Transverse colon (tissue), 4 donors: ENCODE measurements around the gene PTBP3. TPM values are rescaled to one million over a fixed set of nuclear protein-coding genes. Genes with fewer than 3 reads are reported as not detected.

Source experiments
- DNase-seq: peaks from one replicate; pipeline ENCODE4 v3.0.0-alpha.2; 2019
- H3K27ac ChIP-seq, 4 donors: fragments of 200-600 bp; sonication (generic); 2 replicates each; pipeline ENCODE4 v1.5.1; 2016 to 2018; ENCODE audit warnings: inconsistent platforms in 4 of 4
- H3K27me3 ChIP-seq: fragments of 200-600 bp; sonication (generic); 2 replicates; pipeline ENCODE4 v1.5.1; 2017; ENCODE audit warnings: inconsistent platforms
- H3K36me3 ChIP-seq, 4 donors: fragments of 200-600 bp; sonication (generic); 2 replicates each; pipeline ENCODE4 v1.5.1; 2017 to 2019; ENCODE audit warnings: inconsistent platforms in 4 of 4
- H3K4me1 ChIP-seq, 4 donors: fragments of 200-600 bp; sonication (generic); 2 replicates each; pipeline ENCODE4 v1.5.1; 2017 to 2020; ENCODE audit warnings: inconsistent platforms in 4 of 4
- H3K4me3 ChIP-seq, 4 donors: fragments of 200-600 bp; sonication (generic); 1 replicate in 1 of 4; 2 replicates in 3 of 4; pipeline versions ENCODE4 v1.5.1 to v1.6.1; 2017 to 2019; ENCODE audit warnings: inconsistent platforms in 4 of 4
- H3K9me3 ChIP-seq, 2 donors: fragments of 200-600 bp; sonication (generic); 2 replicates each; pipeline ENCODE4 v1.5.1; 2017 to 2019; ENCODE audit warnings: inconsistent platforms in 2 of 2
- EP300 ChIP-seq: sonication (generic); formaldehyde crosslinking; IDR thresholded peaks from one replicate; pipeline ENCODE4 v1.6.1; 2017; ENCODE audit warnings: antibody characterized with exemption, low read depth
- POLR2A ChIP-seq: fragments of 450-650 bp; IDR thresholded peaks from one replicate; pipeline ENCODE4 v1.6.1; 2016; ENCODE audit warnings: antibody characterized with exemption, mild to moderate bottlenecking, moderate library complexity
- POLR2AphosphoS5 ChIP-seq, 3 donors: sonication (generic); formaldehyde crosslinking; IDR thresholded peaks; one replicate each; pipeline ENCODE4 v1.6.1; 2016; ENCODE audit warnings: antibody characterized with exemption in 3 of 3
- WGBS, 2 donors: methylation state at CpG; one replicate each; pipeline ENCODE4 v1.1.5; 2018; ENCODE audit warnings: low coverage in 1 of 2; 5-methylcytosine and 5-hydroxymethylcytosine counted together
- in situ Hi-C, 4 donors: fragments of 200-750 bp; cut with MboI; loops; one replicate each; pipeline versions ENCODE4 v1.15.0 to v1.15.1; 2017; ENCODE audit warnings: low sequenced_read_pairs in 3 of 4, low pct_ligation_motif_present in 1 of 4, low pct_unique_long_range_greater_than_20kb in 1 of 4
- intact Hi-C: fragments of 100-400 bp; cut with DNase I; formaldehyde crosslinking; loops from one replicate; pipeline ENCODE4 v1.15.1; 2023; ENCODE audit warnings: low total_unique reads
- total RNA-seq, 4 donors: library from RNA; depleted of rRNA; stranded (reverse); fragments of >200 nt; gene quantifications; one replicate each; pipeline ENCODE4 v1.1.0, GENCODE V29; 2016
- TF ChIP-seq, protein P1 (sequence below), 5 experiments: fragments of 200-600 bp in 3 of 5; fragments of 450-650 bp in 2 of 5; sonication (generic) in 3 of 5; IDR thresholded peaks; 1 replicate in 2 of 5; 2 replicates in 3 of 5; pipeline ENCODE4 v1.5.1; 2016 to 2017; ENCODE audit warnings: antibody characterized with exemption in 5 of 5, inconsistent platforms in 3 of 5, mild to moderate bottlenecking in 2 of 5, moderate library complexity in 1 of 5

PTBP3 gene
- total RNA-seq, 4 donors from 2014 or later, result 25.3 to 96.9 (median 54.7) TPM

DNA sequence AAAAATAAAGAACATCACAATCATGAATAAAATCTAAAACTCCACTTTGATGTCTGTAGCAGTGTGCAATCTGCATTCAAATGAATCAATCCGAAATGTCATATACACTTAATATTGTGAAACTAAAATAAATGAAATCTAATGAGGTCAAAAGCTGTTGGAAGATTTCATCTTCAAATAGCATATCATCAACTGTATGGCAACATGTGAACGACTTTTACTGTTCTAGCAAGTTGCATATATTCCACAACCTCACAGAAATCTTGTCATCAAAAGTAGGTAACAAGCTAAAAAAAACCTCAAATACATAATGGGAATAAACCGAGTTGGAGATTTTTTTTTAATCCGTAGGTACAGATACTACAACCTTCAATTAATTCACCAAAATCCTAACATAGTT is 1.2 kb downstream of the PTBP3 start:
- intact Hi-C loops, result no loop called here

DNA sequence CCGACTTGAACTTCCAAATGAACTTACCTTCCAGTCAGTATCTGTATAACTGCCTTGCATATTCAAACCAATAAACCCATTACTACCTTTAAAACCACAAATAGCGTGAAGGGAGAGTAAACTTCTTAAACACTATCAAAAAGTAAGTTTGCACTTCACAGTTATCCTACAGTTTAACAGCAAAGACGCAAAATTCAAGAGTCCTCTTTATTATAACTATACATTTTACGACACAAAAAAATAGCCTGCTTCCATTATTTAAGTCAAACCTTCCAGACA is 1.8 kb downstream of the PTBP3 start:
- Histone ChIP-seq H3K27ac (peak overlapping the region; percentile 0 to 100 (median 96)), H3K4me1 (peaks cover 6 to 65% (median 29%) of the 10 kb centered on the region in 4 donors), H3K27me3 (no peaks in the 10 kb centered on the region), H3K9me3 (no peaks in the 10 kb centered on the region), H3K4me3 (peak overlapping the region in 3 of 4 donors; percentile 70 to 98 (median 86)), H3K36me3 (no peaks in the 10 kb centered on the region)
- intact Hi-C loops, result no loop called here
- in situ Hi-C loops, result no loop called here
- DNase-seq, result no peak
- WGBS, 2 donors, result 37 to 42% methylated on average over 4 of the region's 4 CpGs
- TF ChIP-seq, protein P1, sequence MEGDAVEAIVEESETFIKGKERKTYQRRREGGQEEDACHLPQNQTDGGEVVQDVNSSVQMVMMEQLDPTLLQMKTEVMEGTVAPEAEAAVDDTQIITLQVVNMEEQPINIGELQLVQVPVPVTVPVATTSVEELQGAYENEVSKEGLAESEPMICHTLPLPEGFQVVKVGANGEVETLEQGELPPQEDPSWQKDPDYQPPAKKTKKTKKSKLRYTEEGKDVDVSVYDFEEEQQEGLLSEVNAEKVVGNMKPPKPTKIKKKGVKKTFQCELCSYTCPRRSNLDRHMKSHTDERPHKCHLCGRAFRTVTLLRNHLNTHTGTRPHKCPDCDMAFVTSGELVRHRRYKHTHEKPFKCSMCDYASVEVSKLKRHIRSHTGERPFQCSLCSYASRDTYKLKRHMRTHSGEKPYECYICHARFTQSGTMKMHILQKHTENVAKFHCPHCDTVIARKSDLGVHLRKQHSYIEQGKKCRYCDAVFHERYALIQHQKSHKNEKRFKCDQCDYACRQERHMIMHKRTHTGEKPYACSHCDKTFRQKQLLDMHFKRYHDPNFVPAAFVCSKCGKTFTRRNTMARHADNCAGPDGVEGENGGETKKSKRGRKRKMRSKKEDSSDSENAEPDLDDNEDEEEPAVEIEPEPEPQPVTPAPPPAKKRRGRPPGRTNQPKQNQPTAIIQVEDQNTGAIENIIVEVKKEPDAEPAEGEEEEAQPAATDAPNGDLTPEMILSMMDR (IDR thresholded peaks at IDR 0.05), result no peak
- TF ChIP-seq POLR2A (no peak), EP300 (no peak), POLR2AphosphoS5 (IDR thresholded peaks at IDR 0.05) (no peak)

More for the DNA sequence above, 1.2 kb downstream of the PTBP3 start:
- in situ Hi-C loops, result no loop called here
- Histone ChIP-seq H3K4me1 (peaks cover 2 to 65% (median 30%) of the 10 kb centered on the region in 4 donors), H3K27me3 (no peaks in the 10 kb centered on the region), H3K36me3 (no peaks in the 10 kb centered on the region), H3K27ac (peak overlapping the region; percentile 94 to 100 (median 99)), H3K4me3 (peak overlapping the region; percentile 70 to 98 (median 88)), H3K9me3 (no peaks in the 10 kb centered on the region)
- TF ChIP-seq POLR2AphosphoS5 (IDR thresholded peaks at IDR 0.05), result no peak
- 6 to 11% methylated on average over 4 of the region's 4 CpGs for WGBS, 2 donors
- DNase-seq, result no peak

DNA sequence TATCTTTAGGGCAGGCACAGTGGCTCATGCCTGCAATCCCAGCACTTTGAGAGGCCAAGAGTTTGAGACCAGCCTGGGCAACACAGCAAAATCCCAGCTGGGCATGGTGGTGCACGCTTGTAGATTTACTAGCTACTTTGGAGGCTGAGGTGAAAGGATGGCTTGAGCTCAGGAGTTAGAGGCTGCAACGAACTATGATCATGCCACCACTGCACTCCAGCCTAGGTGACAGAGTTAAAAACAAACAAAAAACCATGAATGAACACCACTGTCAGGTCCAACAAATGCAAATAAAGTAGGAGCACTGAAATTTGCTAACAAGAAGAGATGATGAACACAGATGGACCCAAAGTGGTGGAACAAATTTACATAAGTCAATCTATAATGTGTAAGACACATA is 4.9 kb downstream of the PTBP3 start:
- H3K4me3 ChIP-seq, result no peak overlapping the region

DNA sequence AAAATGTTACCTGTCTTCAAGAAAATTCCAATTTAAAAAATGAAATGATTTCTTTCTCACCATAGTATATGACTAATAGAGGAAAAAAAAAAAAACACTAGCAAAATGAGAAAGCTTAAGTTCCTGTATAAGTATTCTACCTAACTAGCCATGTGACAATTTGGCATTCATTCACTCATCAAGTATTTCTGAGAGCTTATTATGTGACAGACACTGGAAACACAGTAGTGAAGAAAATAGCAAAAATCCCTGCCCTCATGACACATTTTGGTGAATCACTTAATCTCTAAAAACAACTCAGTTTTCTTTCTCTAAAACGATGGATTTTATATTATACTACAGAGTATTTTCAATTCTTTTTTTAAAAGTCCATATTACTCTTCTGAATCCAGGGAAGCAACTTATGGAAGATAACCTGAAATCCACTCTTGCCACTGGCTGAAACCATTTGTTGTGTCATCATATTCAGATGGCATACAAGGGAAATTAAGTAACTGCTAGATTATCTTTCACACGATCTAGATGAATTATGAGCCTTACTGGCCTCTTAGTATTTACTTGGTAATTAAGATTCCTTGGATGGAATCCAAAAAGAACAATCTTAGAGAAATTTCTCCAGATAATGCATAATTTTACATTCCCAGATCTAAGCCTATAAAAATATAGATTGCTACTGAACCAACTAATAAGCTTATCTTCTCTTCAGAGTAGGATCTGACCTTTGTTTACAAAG is 5.5 kb downstream of the PTBP3 start:
- WGBS, 2 donors, result 21 to 29% methylated on average over 2 of the region's 2 CpGs
- no peak for TF ChIP-seq EP300
- TF ChIP-seq, protein P1 (IDR thresholded peaks at IDR 0.05), result no peak
- no peak for TF ChIP-seq POLR2A
- no peak for TF ChIP-seq POLR2AphosphoS5 (IDR thresholded peaks at IDR 0.05)
- no peak overlapping the region for H3K4me3 ChIP-seq
- no peak for DNase-seq
- H3K4me1 ChIP-seq, result peaks cover 12 to 79% (median 33%) of the 10 kb centered on the region in 4 donors
- intact Hi-C loops (no loop called here), in situ Hi-C loops (no loop called here)
- H3K9me3 ChIP-seq, result no peaks in the 10 kb centered on the region
- H3K27ac ChIP-seq, result peak overlapping the region in 1 of 4 donors; percentile 3
- H3K36me3 ChIP-seq, result no peaks in the 10 kb centered on the region
- no peaks in the 10 kb centered on the region for H3K27me3 ChIP-seq

More for the DNA sequence above, 4.9 kb downstream of the PTBP3 start:
- intact Hi-C loops, result no loop called here
- H3K36me3 ChIP-seq, result no peaks in the 10 kb centered on the region
- no peaks in the 10 kb centered on the region for H3K27me3 ChIP-seq
- WGBS, 2 donors, result 77% methylated on average over 2 of the region's 2 CpGs; no CpG with 5 or more reads in 1 of the 2 donors
- H3K9me3 ChIP-seq, result no peaks in the 10 kb centered on the region
- peaks cover 6 to 75% (median 32%) of the 10 kb centered on the region in 4 donors for H3K4me1 ChIP-seq
- in situ Hi-C loops, result no loop called here
- H3K27ac ChIP-seq, result peak overlapping the region in 1 of 4 donors; percentile 3
- TF ChIP-seq POLR2A (no peak), POLR2AphosphoS5 (IDR thresholded peaks at IDR 0.05) (no peak)
- no peak for DNase-seq

DNA sequence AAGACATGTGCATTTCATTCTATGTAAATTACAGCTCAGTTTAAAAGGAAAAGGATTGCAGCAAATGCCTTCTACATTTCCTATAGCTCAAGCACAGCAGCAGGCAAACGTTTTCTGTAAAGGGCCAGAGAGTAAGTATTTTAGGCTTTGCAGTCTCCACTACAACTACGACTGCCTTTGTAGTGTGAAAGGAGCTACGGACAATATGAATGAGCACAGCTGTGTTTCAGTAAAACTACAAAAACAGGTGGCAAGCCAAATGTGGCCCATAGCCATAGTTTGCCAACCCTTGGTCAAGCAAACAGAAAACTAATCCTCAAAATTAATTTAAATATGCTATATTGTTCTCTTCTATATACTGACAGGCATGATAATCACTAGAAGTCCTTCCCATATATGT is 7.2 kb downstream of the PTBP3 start:
- H3K36me3 ChIP-seq, result no peaks in the 10 kb centered on the region
- no peak for DNase-seq
- H3K9me3 ChIP-seq, result no peaks in the 10 kb centered on the region
- TF ChIP-seq, protein P1 (IDR thresholded peaks at IDR 0.05), result no peak
- no peak for TF ChIP-seq POLR2AphosphoS5 (IDR thresholded peaks at IDR 0.05)
- no peak for TF ChIP-seq EP300
- TF ChIP-seq POLR2A, result no peak
- in situ Hi-C loops (no loop called here), intact Hi-C loops (no loop called here)
- H3K4me1 ChIP-seq, result peaks cover 12 to 76% (median 26%) of the 10 kb centered on the region in 4 donors
- no peaks in the 10 kb centered on the region for H3K27me3 ChIP-seq
- H3K27ac ChIP-seq, result no peak overlapping the region
- 27 to 41% methylated on average over 3 of the region's 3 CpGs for WGBS, 2 donors
- H3K4me3 ChIP-seq, result no peak overlapping the region
